Ecto neural progenitor cell (in vitro differentiated cells): ENCODE results near the gene SLC26A2.
"Not testable (repeated sequence)": the region's sequence is repeated elsewhere in the genome, so short reads cannot be mapped to it uniquely, and the experiment has no call there.

Experiments used
- DNase-seq: peaks from one replicate; pipeline ENCODE4 v3.0.0-alpha.2; 2018; ENCODE audit warnings: low spot score

Gene SLC26A2

GRCh38 chr5:149936700-149937091 lies 23.9 kb upstream of the SLC26A2 start:
- DNase-seq: no peak

- no peak for DNase-seq
These were observed 22.9 kb upstream of the SLC26A2 start for GRCh38 chr5:149937610-149938009.

- DNase-seq: no peak
These were observed 22.3 kb upstream of the SLC26A2 start for GRCh38 chr5:149938279-149938678.

- DNase-seq: no peak
These were observed 21.7 kb upstream of the SLC26A2 start for GRCh38 chr5:149938791-149939358.

GRCh38 chr5:149939546-149939945 lies 21.0 kb upstream of the SLC26A2 start:
- no peak for DNase-seq

- no peak for DNase-seq
These were observed 20.4 kb upstream of the SLC26A2 start for GRCh38 chr5:149940077-149940574.

- no peak for DNase-seq
These were observed 19.5 kb upstream of the SLC26A2 start for GRCh38 chr5:149940941-149941644.

- DNase-seq: no peak
These were observed 18.8 kb upstream of the SLC26A2 start for GRCh38 chr5:149941795-149942194.

GRCh38 chr5:149942199-149942598 lies 18.4 kb upstream of the SLC26A2 start:
- DNase-seq: no peak

GRCh38 chr5:149942741-149943169 lies 17.8 kb upstream of the SLC26A2 start:
- DNase-seq: not testable (repeated sequence)

- DNase-seq: not testable (repeated sequence)
These were observed 17.2 kb upstream of the SLC26A2 start for GRCh38 chr5:149943177-149943949.

GRCh38 chr5:149944666-149945065 lies 15.9 kb upstream of the SLC26A2 start, which contains the start of gene PDE6A:
Gene PDE6A (minus strand): TSS chr5:149944793. CDS start chr5:149944673, 120 bp downstream.
- DNase-seq: no peak

GRCh38 chr5:149946118-149946517 lies 14.4 kb upstream of the SLC26A2 start:
- no peak for DNase-seq

- DNase-seq: no peak
These were observed 11.6 kb upstream of the SLC26A2 start for GRCh38 chr5:149948993-149949392.

- DNase-seq: no peak
These were observed 9.3 kb upstream of the SLC26A2 start for GRCh38 chr5:149951138-149951749.

GRCh38 chr5:149953436-149954121 lies 7.0 kb upstream of the SLC26A2 start:
- no peak for DNase-seq

- no peak for DNase-seq
These were observed 5.8 kb upstream of the SLC26A2 start for GRCh38 chr5:149954798-149955197.

- no peak for DNase-seq
These were observed 3.9 kb upstream of the SLC26A2 start for GRCh38 chr5:149956685-149957084.

- no peak for DNase-seq
These were observed 2.7 kb upstream of the SLC26A2 start for GRCh38 chr5:149957855-149958254.

- no peak for DNase-seq
These were observed 937 bp upstream of the SLC26A2 start for GRCh38 chr5:149959406-149960236.

GRCh38 chr5:149961186-149961685 lies 678 bp downstream of the SLC26A2 start:
- DNase-seq: no peak
